ENCODE measurements around the gene VPS11. TPM values are rescaled to one million over a fixed set of nuclear protein-coding genes. Genes with fewer than 3 reads are reported as not detected.
A peak's percentile ranks its signal among the peaks of the same experiment; 100 is the strongest.
"Not testable (repeated sequence)": the region's sequence is repeated elsewhere in the genome, so short reads cannot be mapped to it uniquely, and the experiment has no call there.

VPS11 gene
- total RNA-seq, 1 donor from 2014 or later, result 10.4 TPM

GRCh38 chr11:119100994-119101758, 33.6 kb downstream of the VPS11 start:
- Mint-ChIP-seq H3K4me1 (peaks cover 39% of the 10 kb centered on the region), H3K4me3 (peak overlapping the region; percentile 93), H3K36me3 (peaks cover 22% of the 10 kb centered on the region), H3K27ac (peak overlapping the region; percentile 99), H3K27me3 (ENCODE audit: insufficient read depth, low read depth) (peaks cover 3% of the 10 kb centered on the region), H3K9me3 (no peaks in the 10 kb centered on the region)
- Histone ChIP-seq H3K4me1 (peaks cover 9% of the 10 kb centered on the region), H3K9ac (peak overlapping the region; percentile 85), H3K27ac (peak overlapping the region; percentile 97), H3K79me2 (ENCODE audit: low read depth) (peaks cover 29% of the 10 kb centered on the region), H2AFZ (replicated peaks) (peak overlapping the region; percentile 98), H3F3A (ENCODE audit: low read depth) (peaks cover 42% of the 10 kb centered on the region), H3K4me3 (peak overlapping the region; percentile 89), H3K27me3 (no peaks in the 10 kb centered on the region), H3K36me3 (no peaks in the 10 kb centered on the region), H4K20me1 (ENCODE audit: low read depth) (no peaks in the 10 kb centered on the region), H3K4me2 (peak overlapping the region; percentile 99), H3K9me3 (ENCODE audit: low read depth) (no peaks in the 10 kb centered on the region)
- TF ChIP-seq CTCF (IDR thresholded peaks at IDR 0.05) (peak; percentile 25), EZH2phosphoT487 (IDR thresholded peaks at IDR 0.05) (no peak)
- peak; percentile 48 for DNase-seq (ENCODE audit: low spot score)

GRCh38 chr11:119101759-119102423, 34.3 kb downstream of the VPS11 start, which contains the start of gene DPAGT1:
TSS of gene DPAGT1 (minus strand) at chr11:119101853. CDS start at chr11:119101655, 198 bp downstream.
- peak within 1 kb of the TSS; percentile 85 for H3K9ac ChIP-seq
- H3K36me3 Mint-ChIP-seq, result peaks cover 18% of the 10 kb centered on the region
- H3K36me3 ChIP-seq, result no peaks in the 10 kb centered on the region
- no peaks in the 10 kb centered on the region for H4K20me1 ChIP-seq (ENCODE audit: low read depth)
- peaks cover 9% of the 10 kb centered on the region for H3K4me1 ChIP-seq
- peak within 1 kb of the TSS; percentile 97 for H3K27ac ChIP-seq
- peak within 1 kb of the TSS; percentile 93 for H3K4me3 Mint-ChIP-seq
- peak; percentile 96 for DNase-seq (ENCODE audit: low spot score)
- peak within 1 kb of the TSS; percentile 89 for H3K4me3 ChIP-seq
- peaks cover 2% of the 10 kb centered on the region for H3K27me3 Mint-ChIP-seq (ENCODE audit: insufficient read depth, low read depth)
- peak within 1 kb of the TSS; percentile 99 for H3K4me2 ChIP-seq
- peak within 1 kb of the TSS; percentile 99 for H3K27ac Mint-ChIP-seq
- peaks cover 40% of the 10 kb centered on the region for H3F3A ChIP-seq (ENCODE audit: low read depth)
- H3K79me2 ChIP-seq (ENCODE audit: low read depth), result peaks cover 29% of the 10 kb centered on the region
- peaks cover 42% of the 10 kb centered on the region for H3K4me1 Mint-ChIP-seq
- H3K27me3 ChIP-seq, result no peaks in the 10 kb centered on the region
- no peaks in the 10 kb centered on the region for H3K9me3 ChIP-seq (ENCODE audit: low read depth)
- no peaks in the 10 kb centered on the region for H3K9me3 Mint-ChIP-seq
- no peak for TF ChIP-seq CTCF (IDR thresholded peaks at IDR 0.05)
- no peak for TF ChIP-seq EZH2phosphoT487 (IDR thresholded peaks at IDR 0.05)
- TF ChIP-seq EZH2 (IDR thresholded peaks at IDR 0.05), result no peak
- peak within 1 kb of the TSS; percentile 98 for H2AFZ ChIP-seq (replicated peaks)

GRCh38 chr11:119103161-119103664, 35.6 kb downstream of the VPS11 start:
- H3K4me3 ChIP-seq, result peak overlapping the region; percentile 89
- not testable (repeated sequence) for H3K9me3 ChIP-seq (ENCODE audit: low read depth); H3K27me3 ChIP-seq; H3K36me3 Mint-ChIP-seq; H3K9me3 Mint-ChIP-seq; DNase-seq (ENCODE audit: low spot score); H3K27me3 Mint-ChIP-seq (ENCODE audit: insufficient read depth, low read depth); H2AFZ ChIP-seq (replicated peaks); H3K36me3 ChIP-seq; H4K20me1 ChIP-seq (ENCODE audit: low read depth); H3K9ac ChIP-seq
- peaks cover 50% of the 10 kb centered on the region for H3F3A ChIP-seq (ENCODE audit: low read depth)
- Mint-ChIP-seq H3K4me1 (peaks cover 46% of the 10 kb centered on the region), H3K27ac (peak overlapping the region; percentile 60), H3K4me3 (peak overlapping the region; percentile 93)
- peak overlapping the region; percentile 97 for H3K27ac ChIP-seq
- peaks cover 14% of the 10 kb centered on the region for H3K4me1 ChIP-seq
- H3K4me2 ChIP-seq, result peak overlapping the region; percentile 99
- peaks cover 33% of the 10 kb centered on the region for H3K79me2 ChIP-seq (ENCODE audit: low read depth)

All from neural progenitor cell (in vitro differentiated cells).